Hindlimb muscle (tissue), 1 donor: ENCODE measurements around the gene OR56A1. TPM values are rescaled to one million over a fixed set of nuclear protein-coding genes. Genes with fewer than 3 reads are reported as not detected.

Source experiments
- DNase-seq: peaks from one replicate; pipeline ENCODE4 v3.0.0-alpha.2; 2013
- polyA plus RNA-seq: library from polyadenylated mRNA; unstranded; fragments of 120-200 nt; gene quantifications from one replicate; pipeline ENCODE4 v1.2.1, GENCODE V29; 2013; ENCODE audit not compliant: insufficient read length

OR56A1 gene
- polyA plus RNA-seq, 1 donor, result not detected

DNA sequence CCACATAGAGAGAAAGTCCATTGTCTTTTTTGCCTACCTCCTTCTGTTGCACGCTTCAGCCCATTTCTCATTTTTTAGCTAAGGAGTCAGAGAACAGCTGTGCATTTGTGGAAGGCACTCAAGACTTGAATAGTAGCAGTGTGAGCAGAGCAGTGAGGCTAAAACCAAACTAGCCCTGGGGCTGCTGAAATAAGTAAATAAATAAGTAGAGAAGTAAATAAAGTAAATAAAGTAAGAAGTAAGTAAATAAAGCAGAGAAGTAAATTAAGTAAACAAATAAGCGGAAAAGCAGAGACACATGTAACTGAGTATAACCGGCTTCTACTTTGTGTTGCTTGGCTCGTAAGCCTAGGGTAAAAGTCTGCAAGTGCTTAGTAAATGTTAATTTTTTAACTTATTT lies 41.4 kb downstream of the OR56A1 start:
- no peak for DNase-seq

DNA sequence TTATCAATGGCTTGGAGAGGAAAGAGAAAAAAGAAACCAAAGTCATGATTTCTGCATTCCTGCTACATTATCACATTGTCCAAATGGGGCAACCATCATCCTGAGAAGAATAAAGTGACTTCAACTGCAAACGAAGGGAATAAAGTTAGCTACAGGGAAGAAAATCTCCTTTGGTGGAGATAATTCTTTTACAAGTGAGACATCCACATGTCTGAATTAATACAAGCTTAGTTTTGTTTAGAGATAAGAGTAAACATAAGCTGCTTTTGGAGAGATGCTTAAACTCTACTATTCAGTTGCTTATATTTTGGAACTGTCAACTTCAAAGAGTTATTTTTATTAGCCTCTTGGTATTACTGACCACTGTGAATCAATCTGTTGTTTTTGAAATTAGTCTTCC lies 43.7 kb downstream of the OR56A1 start, which contains the start of gene OR52L1:
TSS of gene OR52L1 (minus strand) at position 101 of the 400 bp plus-strand sequence. CDS start at position 46, 55 bp downstream.
- DNase-seq, result no peak

DNA sequence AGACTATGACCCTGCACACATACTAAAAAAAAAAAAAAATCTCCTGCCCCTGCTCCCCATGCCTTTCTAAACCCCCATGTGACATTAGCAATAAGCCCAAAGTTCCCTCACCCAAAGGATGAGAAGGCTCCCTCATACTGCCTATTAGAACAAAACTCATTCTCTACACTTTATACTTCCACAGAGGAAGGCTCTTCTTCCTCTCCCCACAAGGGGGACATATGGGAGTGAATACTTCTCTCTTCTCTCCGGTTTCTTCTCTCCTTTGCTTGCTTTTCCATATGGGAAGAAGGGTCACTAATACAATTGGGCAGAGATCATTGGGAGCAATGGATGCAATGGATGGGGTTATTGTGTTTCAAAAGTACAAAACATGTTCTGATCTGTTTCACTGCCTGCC lies 47.1 kb downstream of the OR56A1 start:
- DNase-seq, result no peak

- DNase-seq, result no peak
Observed at GRCh38 chr11:5973530-5973929, 57.0 kb downstream of the OR56A1 start.

Other genes starting within 250 kb of the OR56A1 start
- gene OR52N5, start 247.4 kb downstream of the OR56A1 start, polyA plus RNA-seq, result not detected
- not detected for gene OR52N1, start 239.5 kb downstream of the OR56A1 start, polyA plus RNA-seq
- gene OR52N2, start 221.8 kb downstream of the OR56A1 start, polyA plus RNA-seq, result not detected
- not detected for gene OR52E6, start 188.9 kb downstream of the OR56A1 start, polyA plus RNA-seq
- gene OR52E8, start 173.1 kb downstream of the OR56A1 start, polyA plus RNA-seq, result not detected
- gene OR52E4, start 150.1 kb downstream of the OR56A1 start, polyA plus RNA-seq, result not detected
- gene OR52E5, start 137.6 kb downstream of the OR56A1 start, polyA plus RNA-seq, result not detected
- gene OR56A3, start 88.5 kb downstream of the OR56A1 start, polyA plus RNA-seq, result not detected
- gene OR56A5, start 62.3 kb downstream of the OR56A1 start, polyA plus RNA-seq, result not detected
- not detected for gene OR52L1, start 43.8 kb downstream of the OR56A1 start, polyA plus RNA-seq
- not detected for gene OR56A4, start 23.8 kb downstream of the OR56A1 start, polyA plus RNA-seq
- not detected for gene OR56B4, start 76.9 kb upstream of the OR56A1 start, polyA plus RNA-seq
- not detected for gene OR52B2, start 139.6 kb upstream of the OR56A1 start, polyA plus RNA-seq
- gene OR52W1, start 168.5 kb upstream of the OR56A1 start, polyA plus RNA-seq, result not detected
- 0.35 TPM for gene C11orf42, start 174.8 kb upstream of the OR56A1 start, polyA plus RNA-seq
- gene FHIP1B, start 203.9 kb upstream of the OR56A1 start, polyA plus RNA-seq, result 28.8 TPM
- gene CNGA4, start 208.3 kb upstream of the OR56A1 start, polyA plus RNA-seq, result 0.27 TPM
- gene CCKBR, start 229.1 kb upstream of the OR56A1 start, polyA plus RNA-seq, result not detected